NCI-H1105 (cell line): Measurements from ENCODE around the gene CIROP.

ENCODE experiments used
- DNase-seq: peaks from one replicate; lab custom pipeline; 2025; lab: John Stamatoyannopoulos, UW

The CIROP gene

GRCh38 chr14:23104591-23105347 is at the start of gene CIROP:
Gene CIROP (minus strand): TSS chr14:23104989. CDS start chr14:23104920, 69 bp downstream.
- DNase-seq = no peak

- no peak for DNase-seq
These were observed 49.3 kb upstream of the CIROP start for GRCh38 chr14:23153851-23154796.

- no peak for DNase-seq
These were observed 46.6 kb upstream of the CIROP start for GRCh38 chr14:23151342-23151741.

GRCh38 chr14:23149745-23150144 is 45.0 kb upstream of the CIROP start:
- DNase-seq = no peak

GRCh38 chr14:23148591-23149249 is 43.9 kb upstream of the CIROP start:
- no peak for DNase-seq

GRCh38 chr14:23147676-23148075 is 42.9 kb upstream of the CIROP start:
- DNase-seq = no peak

- DNase-seq = no peak
These were observed 42.2 kb upstream of the CIROP start for GRCh38 chr14:23146980-23147379.

GRCh38 chr14:23146351-23146910 is 41.6 kb upstream of the CIROP start:
- no peak for DNase-seq

- no peak for DNase-seq
These were observed 41.1 kb upstream of the CIROP start for GRCh38 chr14:23145794-23146350.

- DNase-seq = no peak
These were observed 39.1 kb upstream of the CIROP start for GRCh38 chr14:23143911-23144310.

GRCh38 chr14:23142826-23143225 is 38.0 kb upstream of the CIROP start:
- DNase-seq = no peak

GRCh38 chr14:23141706-23142444 is 37.1 kb upstream of the CIROP start:
- DNase-seq = no peak

GRCh38 chr14:23140371-23140770 is 35.6 kb upstream of the CIROP start:
- no peak for DNase-seq

- DNase-seq = no peak
These were observed 35.1 kb upstream of the CIROP start for GRCh38 chr14:23139874-23140273.

GRCh38 chr14:23137813-23138535 is 33.2 kb upstream of the CIROP start:
- no peak for DNase-seq

GRCh38 chr14:23137192-23137812 is 32.5 kb upstream of the CIROP start:
- no peak for DNase-seq

- no peak for DNase-seq
These were observed 31.9 kb upstream of the CIROP start for GRCh38 chr14:23136566-23137133.

- DNase-seq = no peak
These were observed 28.2 kb upstream of the CIROP start for GRCh38 chr14:23132970-23133369.

- no peak for DNase-seq
These were observed 26.7 kb upstream of the CIROP start for GRCh38 chr14:23131482-23131881.

- DNase-seq = no peak
These were observed 26.1 kb upstream of the CIROP start for GRCh38 chr14:23130871-23131270.
